IMR-90 (cell line): ENCODE data around the gene TP73. TPM values are rescaled to one million over a fixed set of nuclear protein-coding genes. Genes with fewer than 3 reads are reported as not detected.

Experiments
- ATAC-seq: fragments of 200-7000 bp; cut with Tn5 transposase; 2 replicates; pipeline ENCODE4 v1.9.1; 2020; ENCODE audit warnings: low read depth, mild to moderate bottlenecking, moderate library complexity
- BruUV-seq: library from RNA; stranded (reverse); fragments of 400-500 nt; replicated peaks from 2 replicates; lab custom pipeline; 2021; lab: Mats Ljungman, UMichigan
- CTCF ChIA-PET: fragments of 300-600 bp; formaldehyde crosslinking; extraction: SDS; loops from one replicate; lab custom pipeline; 2021; ENCODE audit warnings: antibody characterized with exemption; lab: Yijun Ruan, JAX
- POLR2A ChIA-PET: fragments of 300-600 bp; sonication (Branson Sonifier 250); formaldehyde crosslinking; loops from one replicate; lab custom pipeline; 2022; ENCODE audit warnings: antibody characterized with exemption; ENCODE audit not compliant: unreplicated experiment; lab: Charles Lee
- DNase-seq: peaks from one replicate; pipeline ENCODE4 v3.0.0; 2013
- H2AFZ ChIP-seq: replicated peaks from 2 replicates; pipeline ENCODE3; 2013; ENCODE audit warnings: low read length, mild to moderate bottlenecking; ENCODE audit not compliant: poor library complexity
- H2AK5ac ChIP-seq: 2 replicates; pipeline ENCODE4 v1.6.1; 2013; ENCODE audit warnings: low read depth, low read length, inconsistent platforms
- H2AK9ac ChIP-seq: replicated peaks from 2 replicates; pipeline ENCODE3; 2013; ENCODE audit warnings: mild to moderate bottlenecking, low read depth, low read length, moderate library complexity; ENCODE audit not compliant: poor library complexity
- H2BK120ac ChIP-seq: 2 replicates; pipeline ENCODE4 v1.6.1; 2013; ENCODE audit warnings: low read depth, low read length, inconsistent platforms
- H2BK15ac ChIP-seq: 3 replicates; pipeline ENCODE4 v1.6.1; 2013; ENCODE audit warnings: low read depth, low read length, inconsistent platforms
- H2BK20ac ChIP-seq: 2 replicates; pipeline ENCODE4 v1.6.1; 2013; ENCODE audit warnings: low read depth, mild to moderate bottlenecking, inconsistent platforms, low read length, moderate library complexity
- H2BK5ac ChIP-seq: 2 replicates; pipeline ENCODE4 v1.6.1; 2013; ENCODE audit warnings: mild to moderate bottlenecking, low read depth, low read length, inconsistent platforms; ENCODE audit not compliant: poor library complexity, severe bottlenecking
- H3K14ac ChIP-seq: replicated peaks from 2 replicates; pipeline ENCODE4 v1.6.1; 2013; ENCODE audit warnings: low read depth, low read length, inconsistent platforms
- H3K18ac ChIP-seq: 2 replicates; pipeline ENCODE4 v1.6.1; 2013; ENCODE audit warnings: low read depth, low read length, control low read depth
- H3K23ac ChIP-seq: 2 replicates; pipeline ENCODE4 v1.6.1; 2013; ENCODE audit warnings: low read depth, low read length, inconsistent platforms
- H3K27ac ChIP-seq: 2 replicates; pipeline ENCODE4 v1.5.1; 2013; ENCODE audit warnings: mild to moderate bottlenecking, control low read depth, low read length; ENCODE audit not compliant: insufficient read depth
- H3K27me3 ChIP-seq: 2 replicates; pipeline ENCODE4 v1.6.1; 2013; ENCODE audit warnings: low read length; ENCODE audit not compliant: control insufficient read depth, insufficient read depth
- H3K36me3 ChIP-seq: 2 replicates; pipeline ENCODE4 v1.6.1; 2013; ENCODE audit warnings: low read length, mixed read lengths; ENCODE audit not compliant: control insufficient read depth, insufficient read depth
- H3K4ac ChIP-seq: 2 replicates; pipeline ENCODE4 v1.6.1; 2013; ENCODE audit warnings: low read depth, low read length, inconsistent platforms
- H3K4me1 ChIP-seq: 2 replicates; pipeline ENCODE4 v1.6.1; 2013; ENCODE audit warnings: low read length, mixed read lengths; ENCODE audit not compliant: control insufficient read depth, insufficient read depth
- H3K4me2 ChIP-seq: 2 replicates; pipeline ENCODE4 v1.6.1; 2013; ENCODE audit warnings: low read depth, mild to moderate bottlenecking, control low read depth, low read length, moderate library complexity
- H3K4me3 ChIP-seq: 2 replicates; pipeline ENCODE4 v1.5.1; 2013; ENCODE audit warnings: low read depth, mild to moderate bottlenecking, control low read depth, low read length, moderate library complexity; ENCODE audit not compliant: insufficient read depth
- H3K56ac ChIP-seq: 2 replicates; pipeline ENCODE4 v1.6.1; 2013; ENCODE audit warnings: low read length, inconsistent platforms; ENCODE audit not compliant: insufficient read depth; ENCODE audit errors: extremely low read depth
- H3K79me1 ChIP-seq, 2 experiments: 2 replicates each; pipeline ENCODE4 v1.6.1; 2013; ENCODE audit warnings: low read length in 2 of 2, inconsistent platforms in 1 of 2, low read depth in 1 of 2
- H3K9ac ChIP-seq: 2 replicates; pipeline ENCODE4 v1.6.1; 2013; ENCODE audit warnings: low read depth, low read length, control low read depth
- H3K9me1 ChIP-seq: 2 replicates; pipeline ENCODE4 v1.6.1; 2013; ENCODE audit warnings: low read length, inconsistent platforms; ENCODE audit not compliant: insufficient read depth
- H3K9me3 ChIP-seq: 2 replicates; pipeline ENCODE4 v1.6.1; 2013; ENCODE audit warnings: low read length; ENCODE audit not compliant: control insufficient read depth, insufficient read depth
- H4K20me1 ChIP-seq: 2 replicates; pipeline ENCODE4 v1.6.1; 2013; ENCODE audit warnings: low read length, inconsistent platforms; ENCODE audit not compliant: insufficient read depth
- H4K5ac ChIP-seq: 2 replicates; pipeline ENCODE4 v1.6.1; 2013; ENCODE audit warnings: mild to moderate bottlenecking, low read depth, low read length, control low read depth
- H4K8ac ChIP-seq, 2 experiments: 2 replicates each; pipeline ENCODE4 v1.6.1; 2013; ENCODE audit warnings: low read depth in 2 of 2, low read length in 2 of 2, control low read depth in 1 of 2, inconsistent platforms in 1 of 2
- H4K91ac ChIP-seq: 2 replicates; pipeline ENCODE4 v1.6.1; 2013; ENCODE audit warnings: low read depth, low read length, inconsistent platforms; ENCODE audit not compliant: insufficient read depth
- CHD1 ChIP-seq: IDR thresholded peaks from 2 replicates; pipeline ENCODE4 v1.6.1; 2012; ENCODE audit warnings: low read depth, low read length, improper control_type of control experiment
- MAZ ChIP-seq: IDR thresholded peaks from 2 replicates; pipeline ENCODE4 v1.6.1; 2012; ENCODE audit warnings: low read depth, mild to moderate bottlenecking, low read length, improper control_type of control experiment, moderate library complexity, borderline replicate concordance
- POLR2A ChIP-seq: IDR thresholded peaks from 2 replicates; pipeline ENCODE4 v1.6.1; 2012; ENCODE audit warnings: mild to moderate bottlenecking, low read depth, low read length
- RCOR1 ChIP-seq: IDR thresholded peaks from 2 replicates; pipeline ENCODE4 v1.6.1; 2012; ENCODE audit warnings: mild to moderate bottlenecking, low read length, improper control_type of control experiment; ENCODE audit not compliant: insufficient replicate concordance
- SMC3 ChIP-seq: fragments of 150-350 bp; IDR thresholded peaks from 2 replicates; pipeline ENCODE4 v1.6.1; 2016; ENCODE audit warnings: low read depth, mild to moderate bottlenecking, antibody characterized with exemption, low read length, moderate library complexity
- WGBS, 2 experiments: methylation state at CpG; one replicate each; pipeline versions ENCODE4 v1.1.5 to v1.1.7; 2013; ENCODE audit warnings: missing lambda C conversion rate in 2 of 2; ENCODE audit not compliant: insufficient read length in 1 of 2; ENCODE audit errors: extremely low coverage in 2 of 2; 5-methylcytosine and 5-hydroxymethylcytosine counted together
- dilution Hi-C: fragments of 300-500 bp; cut with HindIII; formaldehyde crosslinking; loops from one replicate; pipeline ENCODE4 v1.14.3; 2018; ENCODE audit warnings: low sequenced_read_pairs; ENCODE audit not compliant: unreplicated experiment
- in situ Hi-C: fragments of 300-500 bp; cut with MboI; formaldehyde crosslinking; loops from 3 replicates; pipeline ENCODE4 v1.14.3; 2019; ENCODE audit warnings: low sequenced_read_pairs, inconsistent platforms, mixed read lengths
- intact Hi-C: fragments of 100-400 bp; cut with micrococcal nuclease; formaldehyde crosslinking; loops from 2 replicates; pipeline ENCODE4 v1.10.0; 2022
- polyA plus RNA-seq, 3 experiments: library from polyadenylated mRNA; depleted of rRNA; stranded (reverse); fragments of >200 nt; gene quantifications; 2 replicates each; pipeline ENCODE4 v1.2.3, GENCODE V29; 2012; ENCODE audit warnings: low replicate concordance in 1 of 3
- total RNA-seq: library from RNA; depleted of rRNA; stranded (reverse); fragments of >200 nt; gene quantifications from 2 replicates; pipeline ENCODE4 v1.2.3, GENCODE V29; 2012
- TF ChIP-seq, protein P1 (sequence below): fragments of 150-350 bp; IDR thresholded peaks from 2 replicates; pipeline ENCODE4 v1.6.1; 2017; ENCODE audit warnings: mild to moderate bottlenecking, antibody characterized with exemption, low read length, low read depth

Gene TP73
- total and polyA plus RNA-seq, 2 of the 4 experiments (the other 2 are of a cell fraction): not detected

DNA sequence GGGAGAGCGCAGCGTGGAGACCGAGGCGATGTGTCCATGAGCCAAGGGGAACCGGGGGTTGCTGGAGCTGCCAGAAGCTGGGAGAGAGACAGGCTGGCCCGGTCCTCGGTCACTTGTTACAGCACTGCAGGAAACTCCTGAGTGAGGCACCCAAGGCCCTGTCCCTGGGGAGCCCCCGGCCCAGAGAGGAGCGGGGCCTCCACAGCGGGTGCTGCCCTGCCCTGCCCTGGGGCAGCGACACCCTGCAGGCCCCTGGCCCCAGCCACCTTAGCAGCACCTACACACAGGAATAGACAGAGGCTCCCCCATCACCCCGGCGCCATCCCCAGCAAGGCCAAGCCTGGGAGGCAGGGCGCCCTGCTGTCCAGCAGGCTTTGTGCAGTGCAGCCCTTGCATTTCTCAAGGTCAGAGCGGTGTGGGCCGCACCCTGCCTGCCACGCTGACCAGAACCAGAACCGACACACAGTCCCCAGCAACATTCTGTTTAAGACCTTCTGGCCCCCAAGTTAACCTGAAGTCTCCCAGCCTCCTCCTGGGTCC, 34.4 kb upstream of the TP73 start:
- no peak overlapping the region for H4K8ac ChIP-seq
- 88% methylated on average over 5 of the region's 18 CpGs; no CpG with 5 or more reads in 1 of the 2 experiments for WGBS, 2 experiments
- H2BK15ac ChIP-seq: no peak overlapping the region
- no peak overlapping the region for H3K27ac ChIP-seq
- TF ChIP-seq SMC3: no peak
- no peak for TF ChIP-seq CHD1
- TF ChIP-seq, protein P1, sequence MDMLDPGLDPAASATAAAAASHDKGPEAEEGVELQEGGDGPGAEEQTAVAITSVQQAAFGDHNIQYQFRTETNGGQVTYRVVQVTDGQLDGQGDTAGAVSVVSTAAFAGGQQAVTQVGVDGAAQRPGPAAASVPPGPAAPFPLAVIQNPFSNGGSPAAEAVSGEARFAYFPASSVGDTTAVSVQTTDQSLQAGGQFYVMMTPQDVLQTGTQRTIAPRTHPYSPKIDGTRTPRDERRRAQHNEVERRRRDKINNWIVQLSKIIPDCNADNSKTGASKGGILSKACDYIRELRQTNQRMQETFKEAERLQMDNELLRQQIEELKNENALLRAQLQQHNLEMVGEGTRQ: no peak
- TF ChIP-seq POLR2A: no peak
- TF ChIP-seq RCOR1: no peak
- no peak for TF ChIP-seq MAZ
- no peaks in the 10 kb centered on the region for H4K20me1 ChIP-seq
- H2AK5ac ChIP-seq: no peak overlapping the region
- no peak overlapping the region for H3K4me3 ChIP-seq
- no peak overlapping the region for H3K23ac ChIP-seq
- no peak overlapping the region for H3K4me2 ChIP-seq
- H3K56ac ChIP-seq: no peak overlapping the region
- no peaks in the 10 kb centered on the region; the same call in 1 of the 2 replicates for H3K9me1 ChIP-seq
- H4K5ac ChIP-seq: no peak overlapping the region
- no peak overlapping the region for H3K4ac ChIP-seq
- ChIA-PET CTCF (interaction anchor here (1.4 to 2.5 kb wide), 2 partner anchors 52 to 165 kb away, joined by 9 to 20 read pairs; no protein-coding TSS in a partner anchor), POLR2A (no interaction called here)
- no peaks in the 10 kb centered on the region for H3K27me3 ChIP-seq
- no peak overlapping the region for H3K18ac ChIP-seq
- H3K4me1 ChIP-seq: peaks cover 14% of the 10 kb centered on the region
- in situ Hi-C loops (no loop called here), intact Hi-C loops (no loop called here), dilution Hi-C loops (no loop called here)
- no peak for ATAC-seq
- no peak overlapping the region for H4K91ac ChIP-seq
- 0 out of 4 replicates have a peak, but pooled peaks cover 0 to under 1% of the 10 kb centered on the region in 2 experiments for H3K79me1 ChIP-seq
- H3K9me3 ChIP-seq: no peaks in the 10 kb centered on the region
- no peak overlapping the region for H2AK9ac ChIP-seq
- H2BK20ac ChIP-seq: no peak overlapping the region
- H2BK5ac ChIP-seq: no peak overlapping the region
- H2AFZ ChIP-seq: no peak overlapping the region
- H3K9ac ChIP-seq: no peak overlapping the region
- no peak overlapping the region for H3K14ac ChIP-seq
- BruUV-seq: no TSS peak
- H3K36me3 ChIP-seq: no peaks in the 10 kb centered on the region
- no peak overlapping the region for H2BK120ac ChIP-seq
- DNase-seq: no peak
